Stimulated activated CD4-positive, alpha-beta T cell treated with anti-CD3 and anti-CD28 coated beads, TNF-alpha, amount 100 ng/mL, for 1 hour (primary cell): Measurements from ENCODE around the gene ZNF362.
"Not testable (repeated sequence)": the region's sequence is repeated elsewhere in the genome, so short reads cannot be mapped to it uniquely, and the experiment has no call there.

Source experiments
- DNase-seq, 3 donors: peaks; one replicate each; pipeline ENCODE4 v3.0.0-alpha.2; 2020; ENCODE audit warnings: low read depth in 3 of 3, low spot score in 1 of 3

Gene ZNF362

GRCh38 chr1:33284049-33284448 lies 27.8 kb downstream of the ZNF362 start:
- DNase-seq, result no peak

- no peak for DNase-seq
Observed at GRCh38 chr1:33286451-33287185, 30.3 kb downstream of the ZNF362 start.

- no peak for DNase-seq
Observed at GRCh38 chr1:33287317-33287716, 31.0 kb downstream of the ZNF362 start.

GRCh38 chr1:33288976-33289857 lies 32.9 kb downstream of the ZNF362 start:
- DNase-seq, result no peak

DNA sequence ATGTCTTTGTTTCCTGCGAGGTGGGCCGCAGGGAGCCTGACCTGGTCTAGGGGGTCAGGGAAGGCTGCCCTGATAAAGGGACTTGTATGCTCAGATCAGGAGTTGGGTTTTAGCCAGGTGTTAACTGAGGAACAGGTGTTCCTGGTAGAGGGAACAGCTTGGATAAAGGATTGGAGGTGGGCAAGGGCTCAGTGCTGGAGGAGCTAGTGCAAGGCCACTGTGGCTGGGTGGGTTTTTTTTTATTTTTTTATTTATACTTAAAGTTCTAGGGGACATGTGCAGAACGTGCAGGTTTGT lies 33.5 kb downstream of the ZNF362 start:
- no peak for DNase-seq

- DNase-seq, result not testable (repeated sequence)
Observed at GRCh38 chr1:33290615-33291014, 34.3 kb downstream of the ZNF362 start.

- no peak for DNase-seq
Observed at GRCh38 chr1:33292726-33293340, 36.5 kb downstream of the ZNF362 start.

GRCh38 chr1:33294071-33295010 lies 38.0 kb downstream of the ZNF362 start:
- DNase-seq, result no peak

DNA sequence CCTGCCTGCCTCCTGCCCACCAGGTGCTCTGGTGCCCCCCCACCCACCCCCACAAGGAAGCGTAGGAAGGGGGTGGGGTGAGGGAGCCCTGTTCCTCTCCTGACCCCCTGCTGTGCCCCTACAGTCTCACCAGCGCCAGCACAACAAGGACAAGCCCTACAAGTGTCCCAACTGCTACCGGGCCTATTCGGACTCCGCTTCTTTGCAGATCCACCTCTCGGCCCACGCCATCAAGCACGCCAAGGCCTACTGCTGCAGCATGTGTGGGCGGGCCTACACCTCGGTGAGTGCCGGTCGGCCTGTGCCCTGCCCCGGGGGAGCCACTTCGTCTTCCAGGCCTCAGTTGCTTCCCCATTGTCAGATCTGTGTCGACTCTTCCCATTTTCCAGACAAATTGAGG lies 38.7 kb downstream of the ZNF362 start:
- DNase-seq, result no peak

DNA sequence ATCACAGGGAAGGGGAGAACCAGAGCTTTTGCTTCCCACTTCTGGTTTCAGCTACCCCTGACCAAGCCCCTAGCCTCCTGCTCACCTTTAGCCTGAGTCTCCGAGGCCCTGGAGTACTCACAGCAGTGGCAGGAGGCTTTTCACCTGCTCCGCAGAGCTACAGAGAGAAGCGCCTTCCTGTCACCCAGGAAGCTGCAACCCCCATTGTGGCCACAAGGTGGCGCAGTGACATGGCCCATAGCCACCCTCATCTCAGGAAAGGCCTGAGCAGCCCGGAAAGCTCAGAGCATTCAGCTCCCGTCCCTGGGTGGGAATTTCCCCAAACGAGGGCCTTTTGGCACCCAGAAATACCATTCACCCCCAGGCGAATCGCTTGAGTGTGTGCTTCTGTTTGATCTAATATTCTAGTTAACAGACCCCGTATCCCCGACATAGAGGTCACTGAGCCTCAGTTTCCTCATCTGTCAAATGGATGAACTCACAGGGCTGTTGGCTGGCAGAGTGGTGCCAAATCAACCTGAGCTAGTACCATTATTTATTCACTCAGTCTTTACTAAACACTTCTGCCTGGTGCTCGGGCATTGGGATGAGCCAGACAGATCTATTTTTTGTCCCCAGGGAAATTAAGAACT lies 39.3 kb downstream of the ZNF362 start:
- peak; percentile 70 to 88 (median 82) for DNase-seq

DNA sequence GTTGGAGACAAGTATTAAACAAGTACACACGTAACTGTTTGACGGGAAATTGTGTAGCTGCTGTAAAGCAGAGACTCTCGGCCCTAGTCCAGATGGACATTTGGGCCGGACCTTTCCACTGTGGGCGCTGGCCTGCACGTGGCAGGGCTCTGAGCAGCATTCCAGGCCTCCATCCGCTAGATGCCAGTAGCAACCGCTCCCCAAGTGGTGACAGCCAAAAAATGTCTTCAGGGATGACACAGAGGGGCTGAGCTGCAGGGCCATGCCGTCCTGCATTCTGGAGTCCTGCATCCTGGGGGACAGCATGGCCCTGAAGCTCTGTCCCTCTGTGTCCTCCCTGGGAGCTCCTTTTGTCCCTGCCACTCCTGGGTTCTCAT lies 39.8 kb downstream of the ZNF362 start:
- no peak for DNase-seq

DNA sequence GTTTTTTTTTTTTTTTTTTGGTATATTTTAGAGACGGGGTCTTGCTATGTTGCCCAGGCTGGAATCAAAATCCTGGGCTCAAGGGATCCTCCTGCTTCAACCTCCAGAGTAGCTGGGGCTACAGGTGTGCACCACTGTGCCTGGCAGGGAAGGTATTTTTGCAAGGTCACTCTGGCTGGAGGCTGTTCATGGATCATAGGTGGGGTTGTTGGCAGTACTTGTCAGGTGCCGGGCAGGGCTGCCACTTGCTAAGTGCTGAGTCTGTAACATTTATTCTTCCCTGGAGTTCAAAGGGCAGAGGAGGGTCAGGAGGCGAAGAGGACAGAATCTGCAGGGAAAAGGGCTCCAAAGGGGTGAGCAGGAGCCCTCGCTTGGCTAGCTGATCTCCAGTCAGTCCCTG lies 40.5 kb downstream of the ZNF362 start:
- no peak for DNase-seq

GRCh38 chr1:33297911-33298622 lies 41.8 kb downstream of the ZNF362 start:
- no peak for DNase-seq

GRCh38 chr1:33298623-33299277 lies 42.5 kb downstream of the ZNF362 start:
- peak in 2 of 3 donors; percentile 9 to 48 for DNase-seq

DNA sequence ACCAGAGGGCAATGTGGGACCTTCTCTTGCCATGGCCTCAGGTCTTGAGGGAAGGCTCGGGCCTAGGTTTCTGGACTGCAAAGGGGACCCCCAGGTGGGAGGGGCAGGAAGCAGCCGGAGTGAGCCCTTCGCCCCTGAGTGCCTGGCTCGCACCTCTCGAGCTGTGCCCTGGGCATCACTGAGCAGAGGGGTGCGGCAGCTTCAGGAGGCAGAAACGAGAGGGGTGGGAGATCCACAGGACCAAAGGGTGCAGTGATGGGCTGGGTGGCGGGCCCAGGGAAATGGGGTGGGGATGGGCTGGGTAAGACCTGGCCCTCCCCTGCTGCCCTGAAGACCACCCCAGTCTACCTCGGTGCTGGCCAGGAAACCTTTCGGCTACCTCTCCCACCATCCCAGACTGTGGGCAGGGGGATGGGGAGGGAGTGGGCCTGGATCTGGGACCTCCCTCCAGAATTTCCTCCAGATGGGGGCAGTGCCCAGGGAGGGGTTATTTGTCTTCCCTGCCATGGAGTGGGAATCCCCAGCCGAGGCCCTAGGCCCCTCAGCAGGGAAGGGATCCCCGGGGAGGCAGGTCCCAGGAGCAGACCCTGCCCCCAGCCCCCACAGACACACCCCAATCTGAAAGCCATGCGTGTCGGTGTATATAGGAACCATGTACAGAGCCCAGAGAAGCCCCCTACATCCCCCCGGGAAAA lies 43.3 kb downstream of the ZNF362 start:
- DNase-seq, result no peak

DNA sequence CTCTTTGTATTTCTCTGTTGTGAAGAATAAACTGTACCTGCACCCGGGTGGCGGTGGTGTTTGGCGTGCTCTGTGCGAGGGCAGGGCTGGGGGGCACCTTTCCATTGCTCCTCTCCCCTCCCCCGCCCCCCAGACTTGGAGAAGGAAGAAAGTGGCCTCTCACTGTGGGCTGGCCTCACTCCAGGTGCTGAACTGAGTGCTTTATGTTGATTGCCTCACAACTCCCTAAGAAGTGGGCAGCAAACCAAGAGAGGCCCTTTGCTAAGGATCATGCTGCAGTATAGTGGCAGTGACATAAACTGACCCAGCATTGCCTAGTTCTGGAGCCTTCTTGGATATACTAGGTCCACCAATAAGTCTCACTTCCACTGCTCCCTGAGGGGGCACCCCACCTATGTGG lies 44.4 kb downstream of the ZNF362 start:
- no peak for DNase-seq

DNA sequence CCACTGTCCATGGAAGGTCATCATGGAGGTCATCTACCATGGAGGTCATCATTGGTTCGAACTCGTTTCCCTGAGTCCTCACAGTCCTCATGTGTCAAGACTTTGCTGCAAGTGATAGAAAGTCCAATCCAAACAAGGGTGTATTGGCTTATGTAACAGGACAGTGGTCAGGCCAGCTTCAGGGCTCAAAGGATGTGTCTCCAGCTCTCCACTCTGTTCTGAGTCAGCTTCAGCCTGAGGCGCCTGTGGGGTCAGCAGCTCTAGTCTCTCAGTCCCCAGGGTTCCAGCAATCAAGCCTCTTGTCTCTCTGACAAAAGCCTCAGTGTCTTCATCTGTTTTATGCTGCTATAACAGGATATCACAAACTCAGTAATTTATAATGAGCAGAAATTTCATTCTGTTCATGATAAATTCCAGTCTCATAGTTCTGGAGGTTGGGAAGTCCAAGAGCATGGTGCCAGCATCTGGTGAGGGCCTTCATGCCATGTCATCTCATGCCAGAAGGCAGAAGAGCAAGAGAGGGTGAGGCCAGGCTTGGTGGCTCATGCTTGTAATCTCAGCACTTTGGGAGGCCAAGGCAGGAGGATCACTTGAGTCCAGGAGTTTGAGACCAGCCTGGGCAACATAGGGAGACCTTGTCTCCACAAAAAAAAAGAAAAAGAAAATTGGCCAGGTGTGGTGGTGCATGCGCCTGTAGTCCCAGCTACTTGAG lies 45.1 kb downstream of the ZNF362 start:
- DNase-seq, result no peak

DNA sequence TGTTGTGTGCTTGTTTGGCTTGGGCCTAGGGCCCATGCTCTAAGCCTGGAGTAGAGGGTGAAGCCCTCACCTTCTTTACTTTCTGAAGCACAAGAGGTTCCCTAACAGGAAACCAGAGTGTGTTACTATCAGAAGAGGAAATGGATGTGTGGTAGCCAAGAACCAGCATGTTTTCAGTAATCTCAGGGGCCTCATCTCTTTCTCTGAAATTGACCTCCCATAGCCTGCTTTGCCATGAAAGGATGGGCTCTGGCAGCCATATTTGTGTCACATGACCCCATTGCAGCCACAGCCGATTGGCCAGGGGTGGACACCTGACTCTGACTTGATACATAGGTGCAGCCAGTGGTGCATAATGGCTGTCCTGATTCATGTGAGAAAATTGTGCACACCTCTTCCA lies 46.0 kb downstream of the ZNF362 start:
- DNase-seq, result no peak
